H1 (cell line): Measurements from ENCODE around the gene ATP6AP1. TPM values are rescaled to one million over a fixed set of nuclear protein-coding genes. Genes with fewer than 3 reads are reported as not detected.

ENCODE experiments used
- CTCF ChIA-PET: fragments of 300-600 bp; sonication (Branson Sonifier 250); formaldehyde crosslinking; loops from one replicate; lab custom pipeline; 2021; ENCODE audit not compliant: partially characterized antibody; lab: Charles Lee
- POLR2A ChIA-PET: fragments of 300-600 bp; sonication (Branson Sonifier 250); formaldehyde crosslinking; loops from one replicate; lab custom pipeline; 2021; ENCODE audit warnings: inconsistent platforms; ENCODE audit not compliant: partially characterized antibody; lab: Charles Lee
- DNase-seq, 2 experiments: peaks; one replicate each; pipeline versions ENCODE4 v3.0.0 to v3.0.0-alpha.2; 2010 to 2022; ENCODE audit warnings: low spot score in 2 of 2, low read depth in 1 of 2, mixed read lengths in 1 of 2
- FAIRE-seq: peaks from 2 replicates; lab custom pipeline; 2011; peaks lifted over from hg19 to GRCh38; lab: Jason Lieb, UNC
- H2AFZ ChIP-seq: 2 replicates; pipeline ENCODE4 v1.8.1; 2012; ENCODE audit warnings: low read length, inconsistent platforms
- H2AK5ac ChIP-seq: 2 replicates; pipeline ENCODE4 v1.6.1; 2013; ENCODE audit warnings: low read depth, low read length
- H2BK120ac ChIP-seq: replicated peaks from 2 replicates; pipeline ENCODE3; 2013; ENCODE audit warnings: low read depth, low read length, inconsistent platforms
- H2BK12ac ChIP-seq: 2 replicates; pipeline ENCODE4 v1.6.1; 2013; ENCODE audit warnings: low read depth, low read length
- H2BK15ac ChIP-seq: 2 replicates; pipeline ENCODE4 v1.6.1; 2013; ENCODE audit warnings: low read length
- H2BK20ac ChIP-seq: 2 replicates; pipeline ENCODE4 v1.6.1; 2013; ENCODE audit warnings: low read length
- H2BK5ac ChIP-seq: 2 replicates; pipeline ENCODE4 v1.6.1; 2013; ENCODE audit warnings: low read depth, low read length
- H3K14ac ChIP-seq: 2 replicates; pipeline ENCODE4 v1.6.1; 2013; ENCODE audit warnings: inconsistent platforms; ENCODE audit not compliant: insufficient read length
- H3K18ac ChIP-seq: 2 replicates; pipeline ENCODE4 v1.6.1; 2013; ENCODE audit warnings: low read length; ENCODE audit errors: extremely low read depth
- H3K23ac ChIP-seq: 2 replicates; pipeline ENCODE4 v1.6.1; 2013; ENCODE audit warnings: inconsistent platforms; ENCODE audit not compliant: insufficient read length
- H3K23me2 ChIP-seq: 2 replicates; pipeline ENCODE4 v1.6.1; 2013; ENCODE audit warnings: low read depth, low read length
- H3K27ac ChIP-seq: 2 replicates; pipeline ENCODE4 v1.6.1; 2011; ENCODE audit warnings: low read depth, low read length, inconsistent platforms
- H3K27me3 ChIP-seq, 4 experiments: replicated peaks in 1 of 4; 1 replicate in 1 of 4; 2 replicates in 3 of 4; pipeline versions ENCODE4 v1.6.1 to v1.8.1; 2011 to 2013; ENCODE audit warnings: low read length in 3 of 4, mild to moderate bottlenecking in 3 of 4, inconsistent platforms in 2 of 4, mixed read lengths in 2 of 4, moderate library complexity in 1 of 4; ENCODE audit not compliant: control insufficient read depth in 3 of 4, insufficient read depth in 3 of 4; ENCODE audit errors: extremely low read depth in 1 of 4
- H3K36me3 ChIP-seq, 4 experiments: 2 replicates each; pipeline versions ENCODE4 v1.6.1 to v1.8.1; 2011 to 2013; ENCODE audit warnings: mild to moderate bottlenecking in 4 of 4, low read length in 3 of 4, moderate library complexity in 2 of 4, control low read depth in 1 of 4, inconsistent platforms in 1 of 4; ENCODE audit not compliant: insufficient read depth in 4 of 4, control insufficient read depth in 2 of 4
- H3K4ac ChIP-seq: replicated peaks from 2 replicates; pipeline ENCODE3; 2013; ENCODE audit warnings: low read length, low read depth, mixed read lengths, inconsistent platforms; ENCODE audit not compliant: insufficient read length
- H3K4me1 ChIP-seq, 4 experiments: replicated peaks in 1 of 4; 1 replicate in 1 of 4; 2 replicates in 3 of 4; pipeline versions ENCODE4 v1.6.1 to v1.8.1; 2011 to 2013; ENCODE audit warnings: low read length in 3 of 4, inconsistent platforms in 2 of 4, mixed read lengths in 1 of 4; ENCODE audit not compliant: insufficient read depth in 4 of 4, control insufficient read depth in 3 of 4
- H3K4me2 ChIP-seq, 2 experiments: 2 replicates each; pipeline versions ENCODE4 v1.6.1 to v1.8.1; 2011 to 2013; ENCODE audit warnings: low read depth in 2 of 2, low read length in 2 of 2, control low read depth in 1 of 2, inconsistent platforms in 1 of 2, mild to moderate bottlenecking in 1 of 2; ENCODE audit not compliant: insufficient read depth in 1 of 2
- H3K4me3 ChIP-seq, 4 experiments: fragments of 200-600, 300-600 bp in 1 of 4; sonication (generic), shearing (Covaris generic), sonication (Bioruptor Twin) in 1 of 4; 2 replicates each; pipeline versions ENCODE4 v1.5.1 to v1.8.1; 2011 to 2016; ENCODE audit warnings: low read length in 4 of 4, low read depth in 3 of 4, control low read depth in 2 of 4, inconsistent platforms in 2 of 4, mild to moderate bottlenecking in 2 of 4, mixed read lengths in 1 of 4, moderate library complexity in 1 of 4; ENCODE audit not compliant: insufficient read depth in 2 of 4; ENCODE audit errors: extremely low read depth in 1 of 4
- H3K56ac ChIP-seq: replicated peaks from 2 replicates; pipeline ENCODE3; 2013; ENCODE audit warnings: low read depth, mild to moderate bottlenecking, mixed read lengths, low read length, inconsistent platforms; ENCODE audit not compliant: insufficient read length
- H3K79me1 ChIP-seq: 2 replicates; pipeline ENCODE4 v1.6.1; 2013; ENCODE audit warnings: low read depth, low read length, control low read depth
- H3K79me2 ChIP-seq, 2 experiments: 2 replicates each; pipeline versions ENCODE4 v1.6.1 to v1.8.1; 2012 to 2013; ENCODE audit warnings: low read length in 2 of 2, mild to moderate bottlenecking in 2 of 2, inconsistent platforms in 1 of 2; ENCODE audit not compliant: insufficient read depth in 2 of 2, control insufficient read depth in 1 of 2
- H3K9ac ChIP-seq, 4 experiments: replicated peaks in 1 of 4; 1 replicate in 1 of 4; 2 replicates in 3 of 4; pipeline versions ENCODE4 v1.6.1 to v1.8.1; 2011 to 2013; ENCODE audit warnings: low read depth in 3 of 4, low read length in 3 of 4, control low read depth in 2 of 4, mild to moderate bottlenecking in 2 of 4, moderate library complexity in 2 of 4, inconsistent platforms in 1 of 4; ENCODE audit errors: extremely low read depth in 1 of 4
- H3K9me3 ChIP-seq, 2 experiments: 2 replicates each; pipeline versions ENCODE4 v1.6.1 to v1.8.1; 2012 to 2013; ENCODE audit warnings: mild to moderate bottlenecking in 2 of 2, moderate library complexity in 2 of 2, control low read depth in 1 of 2, inconsistent platforms in 1 of 2, low read depth in 1 of 2, low read length in 1 of 2, mixed read lengths in 1 of 2; ENCODE audit not compliant: insufficient read depth in 2 of 2
- H4K20me1 ChIP-seq, 2 experiments: replicated peaks in 1 of 2; 2 replicates each; pipeline versions ENCODE3 to v1.8.1; 2011 to 2013; ENCODE audit warnings: inconsistent platforms in 2 of 2, low read length in 2 of 2, mild to moderate bottlenecking in 1 of 2; ENCODE audit not compliant: insufficient read depth in 2 of 2, control insufficient read depth in 1 of 2
- H4K5ac ChIP-seq: 2 replicates; pipeline ENCODE4 v1.6.1; 2013; ENCODE audit warnings: low read length, low read depth, mixed read lengths, inconsistent platforms; ENCODE audit not compliant: insufficient read length
- H4K8ac ChIP-seq: 2 replicates; pipeline ENCODE4 v1.8.0; 2013; ENCODE audit warnings: mild to moderate bottlenecking, moderate library complexity, low read length, inconsistent platforms; ENCODE audit not compliant: insufficient read depth; ENCODE audit errors: extremely low read depth
- H4K91ac ChIP-seq: replicated peaks from 2 replicates; pipeline ENCODE3; 2013; ENCODE audit warnings: low read length, mixed read lengths, inconsistent platforms; ENCODE audit not compliant: insufficient read length
- RAD21 ChIP-seq, 2 experiments: IDR thresholded peaks in 1 of 2; conservative IDR thresholded peaks in 1 of 2; 2 replicates each; pipeline ENCODE4 v1.6.1; 2011; ENCODE audit warnings: low read depth in 2 of 2, low read length in 2 of 2, improper control_type of control experiment in 1 of 2, inconsistent platforms in 1 of 2, mild to moderate bottlenecking in 1 of 2, moderate library complexity in 1 of 2
- RBBP5 ChIP-seq: IDR thresholded peaks from 2 replicates; pipeline ENCODE4 v1.7.1; 2012; ENCODE audit warnings: low read depth, mild to moderate bottlenecking, inconsistent platforms, low read length, moderate library complexity, borderline replicate concordance
- RNF2 ChIP-seq: fragments of 200-900, 300-1000 bp; sonication (generic); IDR thresholded peaks from 2 replicates; pipeline ENCODE4 v1.7.1; 2016; ENCODE audit warnings: borderline replicate concordance, low read depth, mild to moderate bottlenecking, antibody characterized with exemption, low read length; ENCODE audit not compliant: poor library complexity, severe bottlenecking; ENCODE audit errors: missing control alignments
- SIX5 ChIP-seq: IDR thresholded peaks from 2 replicates; pipeline ENCODE4 v1.6.1; 2011; ENCODE audit warnings: mild to moderate bottlenecking, low read depth, low read length
- WGBS, 2 experiments: shearing (Covaris generic) in 1 of 2; methylation state at CpG; one replicate each; pipeline versions ENCODE4 v1.1.6 to v1.1.7; 2013 to 2015; ENCODE audit warnings: low lambda C conversion rate in 2 of 2, mixed read lengths in 2 of 2, inconsistent platforms in 1 of 2, low coverage in 1 of 2, missing lambda C conversion rate in 1 of 2; ENCODE audit not compliant: insufficient replicate concordance in 2 of 2, insufficient coverage in 1 of 2, insufficient read length in 1 of 2; ENCODE audit errors: extremely low coverage in 1 of 2, missing lambda C conversion rate in 1 of 2; 5-methylcytosine and 5-hydroxymethylcytosine counted together
- polyA plus RNA-seq, 7 experiments: library from polyadenylated mRNA; depleted of rRNA in 3 of 7; stranded (reverse) in 5 of 7; unstranded in 2 of 7; fragments of >200 nt in 5 of 7; fragments of 200-250 nt in 2 of 7; gene quantifications; 1 replicate in 5 of 7; 2 replicates in 1 of 7; 4 replicates in 1 of 7; pipeline versions ENCODE4 v1.2.1 to v1.2.3, GENCODE V29; 2011 to 2013; ENCODE audit warnings: missing spikeins in 2 of 7, mixed read lengths in 2 of 7
- total RNA-seq: library from RNA; stranded (reverse); fragmentation: NEBNext Ultra II Directional; extraction: Animal tissue kit (Norgen Biotek cat#: 25700); gene quantifications from 2 replicates; pipeline ENCODE4 v1.2.1, GENCODE V29; 2021

The ATP6AP1 gene
- total and polyA plus RNA-seq, 2 of the 8 experiments (the other 6 are each of a cell fraction or from before 2014, with no cell fraction given) = 44.6 to 80.8 TPM

DNA sequence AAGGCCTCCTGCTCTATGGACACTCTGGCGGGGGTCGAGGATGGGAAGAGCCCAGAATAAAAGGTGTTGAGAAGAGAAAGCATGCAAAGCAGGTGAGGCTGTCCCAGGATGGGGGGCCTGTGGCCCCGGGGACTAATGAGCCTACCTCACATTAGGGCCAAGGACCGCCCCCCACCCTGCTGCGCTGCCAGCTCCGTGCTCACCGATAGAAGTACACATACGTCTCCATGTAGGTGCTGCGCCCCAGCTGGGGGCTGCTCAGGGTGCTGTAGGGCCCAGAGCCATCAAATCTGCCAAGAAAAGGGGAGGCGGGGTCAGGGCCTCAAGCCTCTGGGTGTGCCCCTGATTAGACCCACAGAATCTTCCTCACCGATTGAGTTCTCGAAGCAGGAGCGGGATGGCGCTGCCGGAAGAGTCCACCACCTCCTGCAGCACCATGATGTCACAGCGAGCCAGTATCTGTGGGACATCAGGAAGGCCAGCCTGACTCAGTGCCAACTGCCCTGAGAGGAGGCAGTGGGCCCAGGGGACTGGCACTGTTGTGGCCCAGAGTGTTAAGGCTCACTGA lies 23.8 kb upstream of the ATP6AP1 start:
- Histone ChIP-seq H2AFZ (no peak overlapping the region), H3K56ac (no peak overlapping the region), H3K9me3 (no peaks in the 10 kb centered on the region), H4K5ac (no peak overlapping the region), H2AK5ac (no peak overlapping the region), H3K9ac (no peak overlapping the region), H4K91ac (no peak overlapping the region), H3K79me1 (no peaks in the 10 kb centered on the region), H3K23me2 (no peaks in the 10 kb centered on the region), H3K18ac (no peak overlapping the region), H3K23ac (no peak overlapping the region), H3K4me2 (no peak overlapping the region), H2BK15ac (no peak overlapping the region), H2BK120ac (no peak overlapping the region), H3K14ac (no peak overlapping the region), H3K36me3 (peaks cover 5 to 16% (median 10%) of the 10 kb centered on the region in 4 experiments), H3K4ac (no peak overlapping the region), H3K4me3 (no peak overlapping the region), H4K20me1 (peaks cover 3 to 4% of the 10 kb centered on the region in 2 experiments), H2BK20ac (no peak overlapping the region), H3K27me3 (no peaks in the 10 kb centered on the region), H4K8ac (no peak overlapping the region), H2BK12ac (no peak overlapping the region), H3K79me2 (no peaks in the 10 kb centered on the region), H2BK5ac (no peak overlapping the region), H3K27ac (no peak overlapping the region), H3K4me1 (peaks cover 2 to 12% (median 3%) of the 10 kb centered on the region in 4 experiments; a peak in 4 of 7 replicates)
- POLR2A ChIA-PET = interaction anchor here (1.0 kb wide), 1 partner anchor 35 kb away, joined by 3 read pairs; no protein-coding TSS in a partner anchor
- FAIRE-seq (no peak), DNase-seq (no peak)
- no peak for TF ChIP-seq RBBP5
- TF ChIP-seq RNF2 = no peak
- TF ChIP-seq RAD21 (IDR thresholded peaks at IDR 0.05 in 1 of 2, conservative IDR thresholded peaks at IDR 0.05 in 1 of 2; ENCODE audit: low read depth in 2 of 2, low read length in 2 of 2) = no peak
- no peak for TF ChIP-seq SIX5
- 82% methylated on average over 7 of the region's 16 CpGs; no CpG with 5 or more reads in 1 of the 2 experiments for WGBS, 2 experiments
- CTCF ChIA-PET = no interaction called here
